GM21723 (cell line): ENCODE data around the gene FTCDNL1.

Source experiments
- ATAC-seq: cut with Tn5 transposase; IDR thresholded peaks from one replicate; pipeline ENCODE4 v1.9.1; 2021; ENCODE audit warnings: mild to moderate bottlenecking, moderate library complexity; ENCODE audit not compliant: unreplicated experiment

The FTCDNL1 gene

DNA sequence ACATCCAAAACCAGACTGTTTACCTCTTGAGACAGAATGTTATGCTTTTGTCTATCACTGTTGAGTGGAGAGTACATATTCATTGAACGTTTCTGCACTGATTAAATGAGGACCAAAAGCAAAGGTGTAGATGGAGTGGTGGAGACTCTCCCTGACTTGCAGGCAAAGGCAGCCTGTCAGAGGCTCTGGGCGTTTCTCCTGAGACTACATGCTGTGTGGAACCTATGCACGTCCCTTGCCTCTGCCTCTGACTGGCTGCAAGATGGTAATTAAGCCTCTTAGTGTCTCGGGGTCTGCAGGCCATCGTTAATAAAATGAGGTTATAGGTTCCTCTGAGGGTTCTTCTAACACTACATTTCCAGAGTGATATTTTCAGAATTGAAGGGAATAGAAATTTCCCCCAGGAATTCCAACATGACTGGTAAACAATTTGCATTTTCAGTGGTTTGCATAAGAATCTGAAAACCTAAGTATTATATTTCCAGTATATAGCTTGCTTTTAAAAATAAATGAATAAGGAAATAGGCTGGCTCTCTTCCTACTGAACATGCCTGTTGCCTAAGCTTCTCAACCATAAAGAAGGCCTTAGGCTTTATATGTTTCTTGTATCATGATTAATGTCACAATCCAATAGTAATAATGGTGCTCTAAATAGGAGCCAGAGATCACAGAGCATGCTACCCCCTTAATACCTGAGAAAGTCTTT is 107.4 kb downstream of the FTCDNL1 start:
- no peak for ATAC-seq

DNA sequence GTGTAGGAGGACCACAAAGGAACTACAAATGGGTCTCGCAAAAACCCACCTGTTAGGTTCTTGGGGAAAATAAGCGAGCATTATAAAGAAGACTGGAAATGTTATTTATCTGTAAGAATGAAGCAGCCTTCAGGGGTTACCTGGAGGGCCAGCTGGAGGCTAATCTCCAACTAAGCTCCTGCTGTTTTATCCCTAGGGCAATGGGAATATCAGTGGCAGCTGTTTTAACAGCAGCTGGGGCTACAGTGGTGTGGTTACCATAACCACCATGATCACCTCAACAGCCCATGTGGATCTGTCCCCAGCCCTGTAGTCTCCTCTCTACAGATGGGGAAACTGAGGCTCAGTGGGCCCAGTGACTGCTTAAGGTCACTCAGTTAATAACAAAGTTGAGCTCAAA is 108.1 kb downstream of the FTCDNL1 start:
- no peak for ATAC-seq

DNA sequence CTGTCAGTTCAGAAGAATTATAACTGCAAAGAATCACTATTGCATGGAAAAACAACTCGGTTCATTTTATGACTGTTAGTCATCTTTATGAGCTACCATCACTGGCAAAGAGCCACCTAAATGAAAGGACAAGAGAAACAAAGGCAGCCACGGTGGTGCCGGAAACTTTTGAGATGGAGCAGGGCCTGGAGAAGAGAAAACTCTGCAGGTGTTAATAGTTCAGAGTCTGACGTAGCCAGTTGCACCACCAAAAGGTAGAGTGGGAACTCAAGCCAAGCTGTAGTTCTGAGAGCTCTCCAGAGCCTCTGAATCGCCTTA is 110.9 kb downstream of the FTCDNL1 start:
- ATAC-seq = no peak

DNA sequence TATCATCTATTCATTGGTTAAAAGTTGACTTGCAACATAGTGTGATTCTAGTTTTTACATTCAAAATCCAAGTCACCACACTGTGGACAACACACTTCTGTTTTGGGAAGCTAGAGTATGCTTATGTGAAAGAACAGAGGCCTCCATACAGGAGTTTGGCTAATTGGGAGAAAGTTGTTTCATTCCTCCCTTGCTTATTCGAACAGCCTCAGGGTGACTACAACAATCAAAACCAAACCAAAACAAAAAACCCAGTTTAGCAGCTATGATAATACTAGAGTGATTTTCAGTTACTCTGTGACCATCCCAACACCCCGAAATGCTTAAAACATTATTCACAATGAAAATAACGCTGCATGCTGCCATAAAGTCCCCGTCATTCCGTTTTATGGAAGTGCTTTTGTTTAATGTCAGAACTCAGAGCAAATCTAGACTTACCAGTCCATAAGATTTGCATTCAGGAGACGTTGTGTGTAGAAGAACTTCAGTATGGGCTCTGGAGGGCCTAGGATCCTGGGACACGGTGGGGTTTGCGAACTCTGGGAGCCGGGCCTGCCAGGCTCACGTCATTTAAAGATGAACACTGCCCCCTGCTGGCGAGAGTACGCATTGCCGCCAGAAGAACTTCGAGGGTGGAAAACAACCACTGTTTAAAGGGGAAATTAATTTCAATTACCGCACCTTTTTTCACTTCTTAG is 111.4 kb downstream of the FTCDNL1 start:
- ATAC-seq = peak; percentile 79

DNA sequence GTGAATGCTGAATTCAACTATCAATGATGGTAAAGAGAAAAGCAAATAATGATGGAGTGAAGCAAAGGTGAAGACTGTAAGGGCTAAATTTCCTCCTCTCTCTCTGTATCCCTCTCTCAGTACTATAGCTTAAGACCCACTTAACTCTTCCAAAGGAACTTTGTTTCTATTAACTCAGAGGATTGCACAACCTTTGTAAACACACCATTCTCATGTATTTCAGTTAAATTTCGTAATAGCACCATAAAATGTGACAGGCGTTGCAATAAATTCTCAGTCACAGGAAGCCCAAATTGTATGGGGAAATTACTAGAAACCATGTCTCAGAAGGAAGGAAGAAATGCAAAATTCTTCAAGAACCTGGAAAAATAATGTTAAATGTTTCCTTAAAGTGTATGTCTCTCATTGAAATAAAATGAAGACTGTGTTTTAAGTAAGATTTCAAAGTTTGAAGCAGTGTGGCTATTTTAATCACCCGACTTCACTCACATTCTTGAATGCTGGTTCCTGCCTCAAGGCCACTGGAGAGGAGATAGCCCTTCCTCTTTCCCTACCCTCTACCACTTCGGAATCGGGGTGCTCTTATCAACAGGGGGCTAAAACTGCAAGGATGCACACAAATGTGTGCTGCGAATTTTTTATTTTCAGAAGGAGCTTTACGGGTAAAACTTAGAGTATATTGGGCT is 112.1 kb downstream of the FTCDNL1 start:
- ATAC-seq = no peak

DNA sequence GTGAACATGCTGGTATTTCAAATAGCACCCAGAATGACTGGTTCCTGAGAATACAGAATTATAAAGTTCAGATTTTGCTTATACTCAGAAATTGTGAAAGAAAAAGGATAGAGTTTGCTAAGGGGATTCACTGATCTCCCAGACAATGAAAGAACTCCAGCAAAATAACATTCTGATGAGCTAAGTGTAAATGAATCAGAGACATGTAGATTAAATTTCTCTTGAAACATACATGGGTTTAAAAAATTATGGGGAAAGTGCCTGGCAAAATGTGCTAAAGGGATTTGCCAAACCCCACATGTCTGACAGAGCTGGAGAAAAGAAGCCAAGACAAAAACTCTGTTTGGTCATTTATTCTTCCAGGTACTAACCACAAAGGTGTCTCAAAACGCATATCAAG is 116.3 kb downstream of the FTCDNL1 start:
- no peak for ATAC-seq

DNA sequence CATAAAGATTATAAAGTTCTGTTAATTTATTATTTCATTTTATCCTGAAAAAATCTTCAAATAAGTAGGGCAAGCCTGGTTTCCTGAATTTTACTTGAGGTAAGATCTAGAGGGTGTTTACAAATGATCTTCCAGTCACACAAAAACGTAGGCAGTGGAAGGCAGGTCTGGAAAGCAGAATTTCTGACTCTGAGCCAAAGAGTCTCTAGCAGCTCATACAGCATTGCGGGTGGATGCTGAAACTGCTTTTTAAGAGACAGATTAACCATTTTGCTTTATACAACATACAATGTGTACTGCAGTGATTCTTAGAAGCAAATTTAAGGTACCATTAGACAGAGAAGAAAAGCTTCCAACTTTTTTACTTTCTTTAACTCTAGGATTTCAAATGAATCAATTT is 117.0 kb downstream of the FTCDNL1 start:
- no peak for ATAC-seq

DNA sequence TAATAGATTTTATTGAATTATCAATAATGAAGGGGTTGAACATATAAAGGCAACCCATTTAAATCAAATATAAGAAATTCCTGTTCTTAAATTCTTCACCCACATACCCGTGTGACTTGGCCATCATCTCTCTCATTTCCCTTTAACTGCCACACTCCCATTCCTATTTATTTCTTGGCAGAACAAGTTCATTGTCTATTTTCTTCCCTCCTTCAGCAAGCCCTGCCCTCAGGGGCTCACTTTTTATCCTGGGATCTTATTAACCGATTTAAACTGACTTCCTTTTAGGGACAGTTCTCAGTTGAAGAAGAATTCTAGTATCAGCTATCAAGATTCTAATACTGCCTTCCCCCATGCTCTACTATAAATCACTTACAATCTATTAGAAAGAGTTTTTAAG is 123.2 kb downstream of the FTCDNL1 start:
- ATAC-seq = no peak

DNA sequence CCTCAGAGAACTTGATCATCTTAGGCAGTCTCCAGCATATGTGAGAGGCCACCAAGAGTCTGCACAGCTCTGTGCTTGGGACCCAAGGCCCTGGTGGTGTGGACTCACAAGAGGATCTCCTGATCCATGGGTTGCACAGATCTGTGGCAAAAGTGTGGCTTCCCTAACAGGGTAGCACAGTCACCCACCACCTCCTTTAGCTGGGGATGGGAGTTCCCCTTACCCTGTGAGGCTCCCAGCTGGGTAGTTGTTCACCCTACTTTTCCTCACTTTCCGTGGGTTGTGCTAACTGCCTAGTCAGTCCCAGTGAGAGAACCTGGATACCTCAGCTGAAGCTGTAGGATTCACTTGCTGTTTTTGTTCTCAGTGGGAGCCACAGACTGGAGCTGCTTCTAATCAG is 123.7 kb downstream of the FTCDNL1 start:
- ATAC-seq = no peak

DNA sequence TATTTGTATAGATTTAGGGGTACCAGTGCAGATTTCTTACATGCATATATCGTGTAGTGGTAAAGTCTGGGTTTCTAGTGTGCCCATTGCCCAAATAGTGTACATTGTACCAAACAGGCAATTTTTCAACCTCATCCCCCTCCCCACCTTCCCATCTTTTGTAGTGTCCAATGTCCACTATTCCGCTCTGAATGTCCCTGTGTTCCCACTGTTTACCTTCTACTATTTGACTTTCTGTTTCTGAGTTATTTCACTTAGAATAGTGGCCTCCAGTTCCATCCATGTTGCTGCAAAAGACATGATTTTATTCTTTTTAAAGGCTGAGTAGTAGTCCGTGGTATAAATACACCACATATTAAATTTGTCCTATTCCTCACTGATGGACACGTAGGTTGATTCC is 132.9 kb downstream of the FTCDNL1 start:
- ATAC-seq = no peak

DNA sequence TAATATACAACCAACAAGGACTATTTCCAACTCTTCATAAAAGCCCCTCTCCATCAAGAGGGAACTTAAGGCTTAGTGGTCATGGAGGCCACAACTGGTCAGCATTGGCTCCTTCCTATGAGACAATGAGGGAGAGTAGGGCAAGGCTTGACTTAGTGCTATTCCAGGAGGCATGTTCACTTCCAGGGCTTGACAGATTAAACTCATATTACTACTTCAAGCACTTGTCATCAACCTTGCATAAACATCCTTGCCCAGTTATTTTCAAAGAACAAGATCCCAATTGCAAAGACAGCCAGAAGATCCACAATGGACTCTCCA is 133.4 kb downstream of the FTCDNL1 start:
- ATAC-seq = no peak

DNA sequence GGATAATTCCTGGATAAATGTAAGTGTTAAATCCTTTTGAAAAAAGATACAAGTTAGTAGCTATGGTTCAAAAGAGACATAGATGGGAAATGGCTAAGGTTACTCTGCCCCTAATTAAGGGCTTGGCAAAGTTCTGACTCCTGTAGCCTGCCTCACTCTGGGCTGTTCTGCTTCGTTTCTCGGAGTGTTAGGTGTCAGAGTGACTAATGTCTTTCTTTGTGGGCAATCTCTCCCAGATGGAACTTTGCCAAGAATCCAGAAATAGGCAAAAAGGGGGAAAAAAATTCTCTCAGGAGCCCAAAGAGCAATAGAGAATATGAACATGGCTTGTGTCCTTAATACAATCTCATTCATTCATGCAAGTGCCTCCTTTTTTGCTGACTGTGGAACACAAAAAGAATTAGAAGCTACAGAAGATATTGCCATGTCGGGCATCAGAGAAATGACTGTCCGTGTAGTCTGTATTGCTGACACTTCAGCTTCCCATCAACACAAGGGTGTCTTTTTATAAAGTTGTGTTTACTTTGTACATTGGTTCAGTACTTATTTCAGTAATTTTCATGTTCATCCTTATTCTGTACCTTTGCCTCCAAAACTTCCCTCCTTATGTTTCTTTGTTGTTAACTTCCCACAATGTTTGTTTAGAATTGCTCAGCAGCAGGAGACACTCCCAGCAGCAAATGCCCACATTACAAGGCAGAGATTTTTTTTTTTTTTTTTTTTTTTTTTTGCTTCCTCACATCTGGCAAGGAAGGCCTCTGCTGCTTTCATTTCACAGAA is 134.0 kb downstream of the FTCDNL1 start:
- ATAC-seq = no peak

DNA sequence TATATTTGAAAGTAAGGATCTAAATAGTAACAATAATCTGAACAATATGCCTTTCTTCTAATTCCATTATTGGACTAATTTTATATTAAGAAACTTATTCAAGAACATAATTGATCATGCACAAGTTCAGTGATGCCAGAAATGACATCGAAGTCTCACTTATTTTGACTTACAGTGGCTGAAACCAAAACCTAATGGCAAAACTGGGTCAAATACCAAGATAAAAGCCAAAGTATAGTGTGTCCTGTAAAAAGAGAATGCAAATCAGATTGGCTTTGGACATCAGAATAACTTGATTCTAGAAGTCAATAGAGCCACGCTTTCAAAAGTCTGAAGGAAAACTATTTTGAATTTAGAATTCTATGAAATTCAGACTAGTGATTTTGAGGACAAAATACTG is 137.2 kb downstream of the FTCDNL1 start:
- ATAC-seq = no peak

DNA sequence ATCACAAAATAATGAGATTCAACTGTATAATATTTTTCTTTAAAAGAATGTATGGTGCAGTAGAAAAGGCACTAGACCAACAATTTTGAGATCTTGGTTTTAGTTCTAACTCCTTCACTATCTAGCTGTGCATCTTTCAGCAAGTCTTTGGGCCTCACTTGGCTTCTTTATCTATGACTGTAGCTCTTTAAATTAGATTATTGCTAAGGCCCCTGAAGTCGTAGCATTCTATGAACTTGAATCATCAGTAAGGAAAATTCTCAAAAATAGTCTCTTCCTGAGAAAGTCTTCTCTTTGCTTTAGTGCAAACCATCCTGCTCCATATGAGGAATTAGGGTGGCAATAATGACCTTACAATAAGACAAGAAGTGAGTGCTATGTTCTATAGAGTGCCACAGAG is 140.4 kb downstream of the FTCDNL1 start:
- no peak for ATAC-seq
